A673 (cell line): ENCODE data around the gene HNRNPA3. TPM values are rescaled to one million over a fixed set of nuclear protein-coding genes. Genes with fewer than 3 reads are reported as not detected.
"Not testable (repeated sequence)": the region's sequence is repeated elsewhere in the genome, so short reads cannot be mapped to it uniquely, and the experiment has no call there.

ENCODE experiments used
- BruUV-seq: library from RNA; stranded (reverse); fragments of 400-500 nt; replicated peaks from 2 replicates; lab custom pipeline; 2021; lab: Mats Ljungman, UMichigan
- CTCF ChIA-PET: fragments of 300-600 bp; sonication (Branson Sonifier 250); formaldehyde crosslinking; loops from one replicate; lab custom pipeline; 2022; ENCODE audit warnings: antibody characterized with exemption; lab: Charles Lee
- POLR2A ChIA-PET: fragments of 300-600 bp; sonication (Branson Sonifier 250); formaldehyde crosslinking; loops from one replicate; lab custom pipeline; 2022; ENCODE audit warnings: antibody characterized with exemption; ENCODE audit not compliant: low non-redundant PET; lab: Charles Lee
- DNase-seq: peaks from one replicate; pipeline ENCODE4 v3.0.0-alpha.2; 2015; ENCODE audit warnings: low spot score
- H3K27ac ChIP-seq: fragments of 200-600 bp; sonication (generic); 2 replicates; pipeline ENCODE4 v1.5.1; 2016; ENCODE audit warnings: mixed run types, low read depth, mild to moderate bottlenecking, mixed read lengths, antibody characterized with exemption, low read length; ENCODE audit not compliant: poor library complexity, severe bottlenecking
- H3K27me3 ChIP-seq: fragments of 200-600 bp; sonication (generic); replicated peaks from 2 replicates; pipeline ENCODE4 v1.6.1; 2017; ENCODE audit warnings: mixed run types, low read depth, mild to moderate bottlenecking, mixed read lengths, antibody characterized with exemption, low read length; ENCODE audit not compliant: insufficient read depth, poor library complexity
- H3K36me3 ChIP-seq: fragments of 200-600 bp; sonication (generic); 2 replicates; pipeline ENCODE4 v1.6.1; 2016; ENCODE audit warnings: mixed run types, mild to moderate bottlenecking, mixed read lengths, antibody characterized with exemption, low read length; ENCODE audit not compliant: insufficient read depth, poor library complexity, severe bottlenecking
- H3K4me1 ChIP-seq: fragments of 200-600 bp; sonication (generic); 2 replicates; pipeline ENCODE4 v1.6.1; 2017; ENCODE audit warnings: mixed run types, mild to moderate bottlenecking, mixed read lengths, antibody characterized with exemption, low read length; ENCODE audit not compliant: insufficient read depth, poor library complexity, severe bottlenecking
- H3K4me3 ChIP-seq: fragments of 200-600 bp; sonication (generic); 2 replicates; pipeline ENCODE4 v1.5.1; 2016; ENCODE audit warnings: low read depth, mixed run types, mild to moderate bottlenecking, mixed read lengths, low read length; ENCODE audit not compliant: poor library complexity, severe bottlenecking
- H3K9me3 ChIP-seq: fragments of 200-600 bp; sonication (generic); 2 replicates; pipeline ENCODE4 v1.6.1; 2016; ENCODE audit warnings: mixed run types, low read depth, mild to moderate bottlenecking, mixed read lengths, antibody characterized with exemption, low read length; ENCODE audit not compliant: poor library complexity, severe bottlenecking
- EZH2 ChIP-seq: fragments of 200-600 bp; sonication (generic); IDR thresholded peaks from 2 replicates; pipeline ENCODE4 v1.6.1; 2017; ENCODE audit warnings: borderline replicate concordance, low read depth, mild to moderate bottlenecking, mixed read lengths, antibody characterized with exemption, low read length; ENCODE audit not compliant: poor library complexity, severe bottlenecking
- intact Hi-C: fragments of 100-400 bp; cut with micrococcal nuclease; formaldehyde crosslinking; loops from one replicate; pipeline ENCODE4 v1.10.0; 2022; ENCODE audit not compliant: unreplicated experiment
- total RNA-seq: library from RNA; stranded (reverse); gene quantifications from 2 replicates; pipeline ENCODE4 v1.2.3, GENCODE V29; 2021
- TF ChIP-seq, protein P1 (sequence below): fragments of 300-800, 200-600 bp; sonication (generic); conservative IDR thresholded peaks from 2 replicates; pipeline ENCODE4 v1.5.1; 2017; ENCODE audit warnings: low read depth, mild to moderate bottlenecking, antibody characterized with exemption, low read length, moderate library complexity, mixed read lengths

HNRNPA3 gene
- total RNA-seq, 1 experiment from 2014 or later, result 462 TPM

DNA sequence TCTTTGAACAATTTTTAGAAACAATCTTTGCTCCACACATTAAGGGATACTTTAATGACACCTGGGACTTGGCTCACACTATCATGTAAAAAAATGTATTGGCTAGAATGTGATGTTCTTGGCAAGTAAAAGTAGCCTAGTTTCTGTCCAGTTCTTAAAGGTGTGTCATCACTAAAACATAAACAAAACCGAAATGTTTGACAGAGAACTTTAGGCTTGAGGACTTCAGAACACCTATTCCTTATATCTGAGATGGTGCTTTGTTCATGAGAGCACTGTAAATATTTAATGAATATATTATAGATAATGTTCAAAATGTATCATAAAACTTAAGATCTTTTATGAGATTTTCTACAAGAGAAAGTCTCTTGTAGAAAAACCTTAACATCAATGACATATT is 19.8 kb upstream of the HNRNPA3 start:
- CTCF ChIA-PET, result no interaction called here

DNA sequence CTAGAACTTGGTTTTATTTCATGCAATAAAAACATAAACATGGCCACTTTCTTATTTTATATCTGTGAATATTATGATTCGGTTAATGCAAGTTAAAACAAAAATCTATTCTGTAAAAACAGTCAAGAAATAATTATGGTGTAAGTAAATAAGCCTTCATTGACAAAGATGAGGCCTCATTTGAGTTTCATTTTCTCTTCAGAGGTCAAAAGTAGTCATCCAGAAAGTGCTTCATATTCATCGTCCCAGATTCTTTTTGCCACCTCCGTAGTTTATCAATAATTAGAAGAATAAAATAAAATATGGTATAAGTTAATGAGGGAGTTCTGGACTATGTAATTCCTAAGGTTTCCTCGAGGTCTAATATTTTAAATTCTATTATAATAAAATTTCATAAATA is 19.4 kb upstream of the HNRNPA3 start:
- H3K27ac ChIP-seq, result no peak overlapping the region
- TF ChIP-seq, protein P1, sequence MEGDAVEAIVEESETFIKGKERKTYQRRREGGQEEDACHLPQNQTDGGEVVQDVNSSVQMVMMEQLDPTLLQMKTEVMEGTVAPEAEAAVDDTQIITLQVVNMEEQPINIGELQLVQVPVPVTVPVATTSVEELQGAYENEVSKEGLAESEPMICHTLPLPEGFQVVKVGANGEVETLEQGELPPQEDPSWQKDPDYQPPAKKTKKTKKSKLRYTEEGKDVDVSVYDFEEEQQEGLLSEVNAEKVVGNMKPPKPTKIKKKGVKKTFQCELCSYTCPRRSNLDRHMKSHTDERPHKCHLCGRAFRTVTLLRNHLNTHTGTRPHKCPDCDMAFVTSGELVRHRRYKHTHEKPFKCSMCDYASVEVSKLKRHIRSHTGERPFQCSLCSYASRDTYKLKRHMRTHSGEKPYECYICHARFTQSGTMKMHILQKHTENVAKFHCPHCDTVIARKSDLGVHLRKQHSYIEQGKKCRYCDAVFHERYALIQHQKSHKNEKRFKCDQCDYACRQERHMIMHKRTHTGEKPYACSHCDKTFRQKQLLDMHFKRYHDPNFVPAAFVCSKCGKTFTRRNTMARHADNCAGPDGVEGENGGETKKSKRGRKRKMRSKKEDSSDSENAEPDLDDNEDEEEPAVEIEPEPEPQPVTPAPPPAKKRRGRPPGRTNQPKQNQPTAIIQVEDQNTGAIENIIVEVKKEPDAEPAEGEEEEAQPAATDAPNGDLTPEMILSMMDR, result no peak
- TF ChIP-seq EZH2, result no peak
- POLR2A ChIA-PET, result no interaction called here
- no peaks in the 10 kb centered on the region for H3K27me3 ChIP-seq
- CTCF ChIA-PET, result no interaction called here
- no peaks in the 10 kb centered on the region for H3K36me3 ChIP-seq
- no peak for DNase-seq
- H3K4me1 ChIP-seq, result no peaks in the 10 kb centered on the region
- no TSS peak for BruUV-seq
- no peak overlapping the region for H3K4me3 ChIP-seq
- intact Hi-C loops, result no loop called here
- H3K9me3 ChIP-seq, result no peaks in the 10 kb centered on the region

More for the DNA sequence above, 19.8 kb upstream of the HNRNPA3 start:
- H3K4me1 ChIP-seq, result peaks cover 3% of the 10 kb centered on the region
- no peak overlapping the region for H3K27ac ChIP-seq
- intact Hi-C loops, result no loop called here
- H3K9me3 ChIP-seq, result no peaks in the 10 kb centered on the region
- BruUV-seq, result no TSS peak
- no peaks in the 10 kb centered on the region for H3K36me3 ChIP-seq
- H3K27me3 ChIP-seq, result no peaks in the 10 kb centered on the region
- TF ChIP-seq, protein P1, result no peak
- no peak for TF ChIP-seq EZH2
- H3K4me3 ChIP-seq, result no peak overlapping the region
- POLR2A ChIA-PET, result no interaction called here
- no peak for DNase-seq

DNA sequence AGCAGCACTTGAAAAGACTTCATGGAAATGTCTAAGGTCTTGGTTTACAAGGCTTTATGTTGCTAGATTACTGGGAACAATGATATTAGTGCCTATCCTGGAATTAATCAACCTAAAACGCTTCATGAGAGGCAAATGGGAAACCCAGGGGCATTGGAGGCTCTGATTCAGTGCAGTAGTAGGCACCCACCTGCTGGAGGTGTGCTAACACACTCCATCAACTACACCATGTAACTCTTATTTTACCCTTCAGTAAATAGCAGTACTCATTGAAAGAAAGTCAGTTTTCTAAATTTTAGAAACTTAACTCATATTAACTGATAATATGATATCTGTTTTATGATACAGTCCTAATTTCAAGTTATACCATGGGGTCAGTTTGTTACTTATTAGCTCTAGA is 17.4 kb upstream of the HNRNPA3 start:
- TF ChIP-seq, protein P1, result no peak
- TF ChIP-seq EZH2, result no peak
- H3K27me3 ChIP-seq, result no peaks in the 10 kb centered on the region
- no peak overlapping the region for H3K27ac ChIP-seq
- DNase-seq, result no peak
- ChIA-PET CTCF (interaction anchor here (0.6 kb wide), 2 partner anchors 38 to 98 kb away, joined by 3 read pairs; no protein-coding TSS in a partner anchor), POLR2A (no interaction called here)
- no TSS peak for BruUV-seq
- H3K36me3 ChIP-seq, result no peaks in the 10 kb centered on the region
- intact Hi-C loops, result no loop called here
- H3K4me3 ChIP-seq, result no peak overlapping the region
- no peaks in the 10 kb centered on the region for H3K9me3 ChIP-seq
- H3K4me1 ChIP-seq, result no peaks in the 10 kb centered on the region

DNA sequence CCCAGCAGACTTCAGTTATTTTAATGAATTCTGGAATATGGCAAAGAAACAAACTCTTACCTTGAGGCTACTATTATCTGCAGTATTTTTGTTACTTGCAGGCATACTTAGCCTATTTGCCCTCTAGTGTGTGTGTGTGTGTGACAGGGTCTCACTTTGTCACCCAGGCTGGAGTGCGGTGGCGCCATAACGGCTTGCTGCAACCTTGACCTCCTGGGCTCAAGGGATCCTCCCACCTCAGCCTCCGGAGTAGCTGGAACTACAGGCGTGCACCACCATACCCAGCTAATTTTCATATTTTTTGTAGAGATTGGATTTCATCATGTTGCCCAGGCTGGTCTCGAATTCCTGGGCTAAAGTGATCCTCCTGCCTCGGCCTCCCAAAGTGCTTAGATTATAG is 12.2 kb upstream of the HNRNPA3 start:
- H3K27me3 ChIP-seq, POLR2A ChIA-PET, BruUV-seq, DNase-seq, H3K9me3 ChIP-seq, H3K27ac ChIP-seq, H3K4me3 ChIP-seq, CTCF ChIA-PET, H3K4me1 ChIP-seq, H3K36me3 ChIP-seq, intact Hi-C loops: not testable (repeated sequence)
